WTC11 (cell line): ENCODE data around the gene EPHA1. TPM values are rescaled to one million over a fixed set of nuclear protein-coding genes. Genes with fewer than 3 reads are reported as not detected.

ENCODE experiments used
- ATAC-seq: fragments of 200-7000 bp; cut with Tn5 transposase; 2 replicates; pipeline ENCODE4 v1.10.0; 2021; ENCODE audit warnings: mild to moderate bottlenecking, moderate library complexity
- CTCF ChIA-PET: fragments of 300-600 bp; sonication (Branson Sonifier 250); formaldehyde crosslinking; loops from one replicate; lab custom pipeline; 2021; ENCODE audit warnings: antibody characterized with exemption; lab: Charles Lee
- POLR2A ChIA-PET: fragments of 350-600 bp; sonication (Branson Sonifier 250); formaldehyde crosslinking; loops from one replicate; lab custom pipeline; 2021; ENCODE audit warnings: antibody characterized with exemption; lab: Charles Lee
- DNase-seq: peaks from one replicate; pipeline ENCODE4 v3.0.0; 2021; ENCODE audit warnings: low spot score
- H3K27ac Mint-ChIP-seq: 2 replicates; pipeline ENCODE4 v1.8.0; 2021; ENCODE audit warnings: mixed read lengths
- H3K27me3 Mint-ChIP-seq: 2 replicates; pipeline ENCODE4 v1.8.0; 2021; ENCODE audit warnings: low read depth, mild to moderate bottlenecking, moderate library complexity, mixed read lengths
- H3K36me3 Mint-ChIP-seq: 2 replicates; pipeline ENCODE4 v1.8.0; 2021; ENCODE audit warnings: mixed read lengths
- H3K4me1 Mint-ChIP-seq: 2 replicates; pipeline ENCODE4 v1.8.0; 2022; ENCODE audit warnings: mixed read lengths
- H3K4me3 Mint-ChIP-seq: 2 replicates; pipeline ENCODE4 v1.8.0; 2021; ENCODE audit warnings: mild to moderate bottlenecking, moderate library complexity, mixed read lengths
- H3K9me3 Mint-ChIP-seq: 2 replicates; pipeline ENCODE4 v1.8.0; 2021; ENCODE audit warnings: mixed read lengths
- ELF4 ChIP-seq: sonication (generic); formaldehyde crosslinking; IDR thresholded peaks from 2 replicates; pipeline ENCODE4 v1.8.1; 2022; ENCODE audit warnings: low read depth, mild to moderate bottlenecking, moderate library complexity, missing genetic modification reagents
- ESRRA ChIP-seq: sonication (generic); formaldehyde crosslinking; IDR thresholded peaks from 2 replicates; pipeline ENCODE4 v1.8.1; 2022; ENCODE audit warnings: mild to moderate bottlenecking, missing genetic modification reagents, borderline replicate concordance
- FOXP1 ChIP-seq: sonication (generic); formaldehyde crosslinking; IDR thresholded peaks from 2 replicates; pipeline ENCODE4 v1.8.0; 2022; ENCODE audit warnings: missing genetic modification reagents, mild to moderate bottlenecking, moderate library complexity, borderline replicate concordance
- IRF1 ChIP-seq: sonication (generic); formaldehyde crosslinking; IDR thresholded peaks from 2 replicates; pipeline ENCODE4 v1.8.0; 2023; ENCODE audit warnings: missing genetic modification reagents
- IRF2 ChIP-seq: sonication (generic); formaldehyde crosslinking; IDR thresholded peaks from 2 replicates; pipeline ENCODE4 v1.8.0; 2022; ENCODE audit warnings: low read depth, missing genetic modification reagents, borderline replicate concordance
- JAZF1 ChIP-seq: fragments of 250-450 bp; sonication (Bioruptor Pico); IDR thresholded peaks from 2 replicates; pipeline ENCODE4 v1.9.0; 2021; ENCODE audit warnings: moderate library complexity, mild to moderate bottlenecking, inconsistent platforms
- JUN ChIP-seq: sonication (generic); formaldehyde crosslinking; IDR thresholded peaks from 2 replicates; pipeline ENCODE4 v1.8.0; 2023; ENCODE audit warnings: mild to moderate bottlenecking, missing genetic modification reagents
- KAT7 ChIP-seq: sonication (generic); formaldehyde crosslinking; IDR thresholded peaks from 2 replicates; pipeline ENCODE4 v1.8.1; 2023; ENCODE audit warnings: missing genetic modification reagents, mild to moderate bottlenecking, borderline replicate concordance
- MAX ChIP-seq: sonication (generic); formaldehyde crosslinking; IDR thresholded peaks from 2 replicates; pipeline ENCODE4 v1.8.0; 2022; ENCODE audit warnings: mild to moderate bottlenecking, missing genetic modification reagents
- NR1H2 ChIP-seq: sonication (generic); formaldehyde crosslinking; IDR thresholded peaks from 2 replicates; pipeline ENCODE4 v1.9.0; 2021; ENCODE audit warnings: mild to moderate bottlenecking, moderate library complexity, missing genetic modification reagents
- NR3C1 ChIP-seq: sonication (generic); formaldehyde crosslinking; conservative IDR thresholded peaks from 2 replicates; pipeline ENCODE4 v1.8.1; 2023; ENCODE audit warnings: low read depth, mild to moderate bottlenecking, missing genetic modification reagents
- STAT6 ChIP-seq: sonication (generic); formaldehyde crosslinking; conservative IDR thresholded peaks from 2 replicates; pipeline ENCODE4 v1.8.1; 2023; ENCODE audit warnings: mild to moderate bottlenecking, low read depth, missing genetic modification reagents, moderate library complexity
- TP53 ChIP-seq: sonication (generic); formaldehyde crosslinking; IDR thresholded peaks from 2 replicates; pipeline ENCODE4 v1.8.1; 2023; ENCODE audit warnings: mild to moderate bottlenecking, missing genetic modification reagents
- USF2 ChIP-seq: sonication (generic); formaldehyde crosslinking; IDR thresholded peaks from 2 replicates; pipeline ENCODE4 v1.8.1; 2023; ENCODE audit warnings: mild to moderate bottlenecking, missing genetic modification reagents, moderate library complexity
- ZNF416 ChIP-seq: fragments of 250-450 bp; sonication (Bioruptor Pico); IDR thresholded peaks from 2 replicates; pipeline ENCODE4 v1.9.0; 2021; ENCODE audit warnings: mild to moderate bottlenecking, inconsistent platforms
- total RNA-seq: library from RNA; stranded (reverse); gene quantifications from 3 replicates; pipeline ENCODE4 v1.2.3, GENCODE V29; 2021
- TF ChIP-seq, protein P1 (sequence below): fragments of 200-600 bp; IDR thresholded peaks from 2 replicates; pipeline ENCODE4 v1.8.0; 2022; ENCODE audit warnings: antibody characterized with exemption
- TF ChIP-seq, protein P2 (sequence below): sonication (generic); formaldehyde crosslinking; IDR thresholded peaks from 2 replicates; pipeline ENCODE4 v1.8.1; 2023; ENCODE audit warnings: mild to moderate bottlenecking, missing genetic modification reagents, borderline replicate concordance
- TF ChIP-seq, protein P3 (sequence below): sonication (generic); formaldehyde crosslinking; IDR thresholded peaks from 2 replicates; pipeline ENCODE4 v1.8.0; 2022; ENCODE audit warnings: mild to moderate bottlenecking, missing genetic modification reagents
- TF ChIP-seq, protein P4 (sequence below): fragments of 250-450 bp; sonication (Bioruptor Pico); IDR thresholded peaks from 2 replicates; pipeline ENCODE4 v1.9.0; 2021; ENCODE audit warnings: moderate library complexity, mild to moderate bottlenecking, inconsistent platforms, borderline replicate concordance

The EPHA1 gene
- total RNA-seq, 1 experiment from 2014 or later, result 203 TPM

GRCh38 chr7:143418681-143419458, 10.2 kb upstream of the EPHA1 start:
- ChIA-PET CTCF (interaction anchor here (0.7 to 1.1 kb wide), 4 partner anchors 10 to 1988 kb away, joined by 3 to 4 read pairs (median 4); partner anchors contain the start of gene EPHA1), POLR2A (no interaction called here)
- TF ChIP-seq NR1H2 (CRISPR knock-in tag) (no peak), MAX (no peak), ZNF416 (CRISPR knock-in tag) (no peak), ESRRA (no peak), JAZF1 (CRISPR knock-in tag) (no peak), TP53 (CRISPR knock-in tag) (no peak)
- TF ChIP-seq, protein P1, sequence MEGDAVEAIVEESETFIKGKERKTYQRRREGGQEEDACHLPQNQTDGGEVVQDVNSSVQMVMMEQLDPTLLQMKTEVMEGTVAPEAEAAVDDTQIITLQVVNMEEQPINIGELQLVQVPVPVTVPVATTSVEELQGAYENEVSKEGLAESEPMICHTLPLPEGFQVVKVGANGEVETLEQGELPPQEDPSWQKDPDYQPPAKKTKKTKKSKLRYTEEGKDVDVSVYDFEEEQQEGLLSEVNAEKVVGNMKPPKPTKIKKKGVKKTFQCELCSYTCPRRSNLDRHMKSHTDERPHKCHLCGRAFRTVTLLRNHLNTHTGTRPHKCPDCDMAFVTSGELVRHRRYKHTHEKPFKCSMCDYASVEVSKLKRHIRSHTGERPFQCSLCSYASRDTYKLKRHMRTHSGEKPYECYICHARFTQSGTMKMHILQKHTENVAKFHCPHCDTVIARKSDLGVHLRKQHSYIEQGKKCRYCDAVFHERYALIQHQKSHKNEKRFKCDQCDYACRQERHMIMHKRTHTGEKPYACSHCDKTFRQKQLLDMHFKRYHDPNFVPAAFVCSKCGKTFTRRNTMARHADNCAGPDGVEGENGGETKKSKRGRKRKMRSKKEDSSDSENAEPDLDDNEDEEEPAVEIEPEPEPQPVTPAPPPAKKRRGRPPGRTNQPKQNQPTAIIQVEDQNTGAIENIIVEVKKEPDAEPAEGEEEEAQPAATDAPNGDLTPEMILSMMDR, result no peak
- TF ChIP-seq, protein P2, sequence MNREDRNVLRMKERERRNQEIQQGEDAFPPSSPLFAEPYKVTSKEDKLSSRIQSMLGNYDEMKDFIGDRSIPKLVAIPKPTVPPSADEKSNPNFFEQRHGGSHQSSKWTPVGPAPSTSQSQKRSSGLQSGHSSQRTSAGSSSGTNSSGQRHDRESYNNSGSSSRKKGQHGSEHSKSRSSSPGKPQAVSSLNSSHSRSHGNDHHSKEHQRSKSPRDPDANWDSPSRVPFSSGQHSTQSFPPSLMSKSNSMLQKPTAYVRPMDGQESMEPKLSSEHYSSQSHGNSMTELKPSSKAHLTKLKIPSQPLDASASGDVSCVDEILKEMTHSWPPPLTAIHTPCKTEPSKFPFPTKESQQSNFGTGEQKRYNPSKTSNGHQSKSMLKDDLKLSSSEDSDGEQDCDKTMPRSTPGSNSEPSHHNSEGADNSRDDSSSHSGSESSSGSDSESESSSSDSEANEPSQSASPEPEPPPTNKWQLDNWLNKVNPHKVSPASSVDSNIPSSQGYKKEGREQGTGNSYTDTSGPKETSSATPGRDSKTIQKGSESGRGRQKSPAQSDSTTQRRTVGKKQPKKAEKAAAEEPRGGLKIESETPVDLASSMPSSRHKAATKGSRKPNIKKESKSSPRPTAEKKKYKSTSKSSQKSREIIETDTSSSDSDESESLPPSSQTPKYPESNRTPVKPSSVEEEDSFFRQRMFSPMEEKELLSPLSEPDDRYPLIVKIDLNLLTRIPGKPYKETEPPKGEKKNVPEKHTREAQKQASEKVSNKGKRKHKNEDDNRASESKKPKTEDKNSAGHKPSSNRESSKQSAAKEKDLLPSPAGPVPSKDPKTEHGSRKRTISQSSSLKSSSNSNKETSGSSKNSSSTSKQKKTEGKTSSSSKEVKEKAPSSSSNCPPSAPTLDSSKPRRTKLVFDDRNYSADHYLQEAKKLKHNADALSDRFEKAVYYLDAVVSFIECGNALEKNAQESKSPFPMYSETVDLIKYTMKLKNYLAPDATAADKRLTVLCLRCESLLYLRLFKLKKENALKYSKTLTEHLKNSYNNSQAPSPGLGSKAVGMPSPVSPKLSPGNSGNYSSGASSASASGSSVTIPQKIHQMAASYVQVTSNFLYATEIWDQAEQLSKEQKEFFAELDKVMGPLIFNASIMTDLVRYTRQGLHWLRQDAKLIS (CRISPR knock-in tag), result no peak
- H3K27me3 Mint-ChIP-seq, result no peaks in the 10 kb centered on the region
- DNase-seq, result no peak
- peaks cover 34% of the 10 kb centered on the region for H3K9me3 Mint-ChIP-seq
- no peak overlapping the region for H3K27ac Mint-ChIP-seq
- H3K36me3 Mint-ChIP-seq, result peaks cover 49% of the 10 kb centered on the region
- H3K4me3 Mint-ChIP-seq, result no peak overlapping the region
- peaks cover 50% of the 10 kb centered on the region for H3K4me1 Mint-ChIP-seq
- no peak for ATAC-seq

DNA sequence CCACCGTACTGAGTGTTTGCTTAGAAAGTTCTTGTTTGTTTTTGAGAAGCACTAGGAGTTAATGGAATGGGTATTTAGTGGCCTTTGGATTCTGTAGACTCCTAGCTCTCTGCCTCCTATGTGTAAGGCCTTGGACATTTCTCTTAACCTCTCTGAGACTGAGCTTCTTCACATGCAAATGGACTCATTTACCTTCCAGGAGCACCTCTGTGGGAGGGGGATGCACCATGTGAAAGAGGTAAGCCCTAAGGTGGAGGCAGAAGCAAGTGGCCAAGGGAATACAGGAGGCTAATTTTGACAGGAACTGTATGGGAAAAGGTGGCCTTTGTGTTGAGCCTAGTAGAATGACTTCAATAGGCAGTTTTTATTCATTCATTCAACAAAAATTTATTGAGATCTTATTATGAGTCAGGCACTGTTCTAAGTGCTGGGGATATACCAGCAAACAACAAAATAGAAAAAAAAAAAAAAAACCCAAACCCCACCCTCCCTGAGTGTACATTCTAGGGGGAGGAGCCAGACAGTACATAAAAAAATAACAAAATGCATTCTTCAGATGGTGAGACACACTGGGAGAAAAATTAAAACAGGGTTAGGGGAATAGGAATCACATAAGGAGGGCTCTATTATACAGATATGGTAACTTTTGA, 9.2 kb upstream of the EPHA1 start:
- DNase-seq, result no peak
- ATAC-seq, result peak; percentile 85
- no peak overlapping the region for H3K4me3 Mint-ChIP-seq
- peaks cover 58% of the 10 kb centered on the region for H3K4me1 Mint-ChIP-seq
- ChIA-PET CTCF (interaction anchor here (0.6 to 3.1 kb wide), 16 partner anchors 10 to 1234 kb away, joined by 3 to 26 read pairs (median 4); partner anchors contain the start of gene EPHA1), POLR2A (interaction anchor here (0.7 to 0.9 kb wide), 2 partner anchors 11 to 31 kb away, joined by 3 to 4 read pairs; no protein-coding TSS in a partner anchor)
- H3K27ac Mint-ChIP-seq, result peak overlapping the region; percentile 94
- H3K36me3 Mint-ChIP-seq, result peaks cover 41% of the 10 kb centered on the region
- H3K27me3 Mint-ChIP-seq, result no peaks in the 10 kb centered on the region
- peaks cover 24% of the 10 kb centered on the region for H3K9me3 Mint-ChIP-seq
- TF ChIP-seq NR3C1, result no peak
- TF ChIP-seq KAT7 (CRISPR knock-in tag), result no peak
- no peak for TF ChIP-seq IRF1 (CRISPR knock-in tag)
- no peak for TF ChIP-seq JUN (CRISPR knock-in tag)
- TF ChIP-seq, protein P3, sequence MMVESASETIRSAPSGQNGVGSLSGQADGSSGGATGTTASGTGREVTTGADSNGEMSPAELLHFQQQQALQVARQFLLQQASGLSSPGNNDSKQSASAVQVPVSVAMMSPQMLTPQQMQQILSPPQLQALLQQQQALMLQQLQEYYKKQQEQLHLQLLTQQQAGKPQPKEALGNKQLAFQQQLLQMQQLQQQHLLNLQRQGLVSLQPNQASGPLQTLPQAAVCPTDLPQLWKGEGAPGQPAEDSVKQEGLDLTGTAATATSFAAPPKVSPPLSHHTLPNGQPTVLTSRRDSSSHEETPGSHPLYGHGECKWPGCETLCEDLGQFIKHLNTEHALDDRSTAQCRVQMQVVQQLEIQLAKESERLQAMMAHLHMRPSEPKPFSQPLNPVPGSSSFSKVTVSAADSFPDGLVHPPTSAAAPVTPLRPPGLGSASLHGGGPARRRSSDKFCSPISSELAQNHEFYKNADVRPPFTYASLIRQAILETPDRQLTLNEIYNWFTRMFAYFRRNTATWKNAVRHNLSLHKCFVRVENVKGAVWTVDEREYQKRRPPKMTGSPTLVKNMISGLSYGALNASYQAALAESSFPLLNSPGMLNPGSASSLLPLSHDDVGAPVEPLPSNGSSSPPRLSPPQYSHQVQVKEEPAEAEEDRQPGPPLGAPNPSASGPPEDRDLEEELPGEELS (CRISPR knock-in tag), result no peak
- TF ChIP-seq ELF4 (CRISPR knock-in tag), result no peak
- no peak for TF ChIP-seq IRF2 (CRISPR knock-in tag)
- no peak for TF ChIP-seq USF2 (CRISPR knock-in tag)
- TF ChIP-seq, protein P4, sequence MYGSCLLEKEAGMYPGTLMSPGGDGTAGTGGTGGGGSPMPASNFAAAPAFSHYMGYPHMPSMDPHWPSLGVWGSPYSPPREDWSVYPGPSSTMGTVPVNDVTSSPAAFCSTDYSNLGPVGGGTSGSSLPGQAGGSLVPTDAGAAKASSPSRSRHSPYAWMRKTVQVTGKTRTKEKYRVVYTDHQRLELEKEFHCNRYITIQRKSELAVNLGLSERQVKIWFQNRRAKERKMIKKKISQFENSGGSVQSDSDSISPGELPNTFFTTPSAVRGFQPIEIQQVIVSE (CRISPR knock-in tag), result no peak
- TF ChIP-seq STAT6 (CRISPR knock-in tag), result no peak
- no peak for TF ChIP-seq FOXP1 (CRISPR knock-in tag)
